GM06990 (cell line): ENCODE results near the gene CCDC57.

Experiments used
- DNase-seq: peaks from one replicate; pipeline ENCODE4 v3.0.0-alpha.2; 2011; ENCODE audit not compliant: insufficient read length; ENCODE audit errors: extremely low read depth
- H3K27me3 ChIP-seq: replicated peaks from 2 replicates; pipeline ENCODE4 v1.6.0; 2011; ENCODE audit warnings: low read length; ENCODE audit not compliant: control insufficient read depth, insufficient read depth
- H3K36me3 ChIP-seq: 2 replicates; pipeline ENCODE4 v1.5.1; 2011; ENCODE audit warnings: low read length; ENCODE audit not compliant: control insufficient read depth, insufficient read depth
- H3K4me3 ChIP-seq: replicated peaks from 2 replicates; pipeline ENCODE4 v1.5.1; 2011; ENCODE audit warnings: low read depth, mild to moderate bottlenecking, control low read depth, low read length
- TF ChIP-seq, protein P1 (sequence below): IDR thresholded peaks from 2 replicates; pipeline ENCODE4 v1.5.1; 2011; ENCODE audit warnings: low read length, control low read depth, mild to moderate bottlenecking, inconsistent platforms; ENCODE audit not compliant: insufficient read depth, poor library complexity, severe bottlenecking

The CCDC57 gene

DNA sequence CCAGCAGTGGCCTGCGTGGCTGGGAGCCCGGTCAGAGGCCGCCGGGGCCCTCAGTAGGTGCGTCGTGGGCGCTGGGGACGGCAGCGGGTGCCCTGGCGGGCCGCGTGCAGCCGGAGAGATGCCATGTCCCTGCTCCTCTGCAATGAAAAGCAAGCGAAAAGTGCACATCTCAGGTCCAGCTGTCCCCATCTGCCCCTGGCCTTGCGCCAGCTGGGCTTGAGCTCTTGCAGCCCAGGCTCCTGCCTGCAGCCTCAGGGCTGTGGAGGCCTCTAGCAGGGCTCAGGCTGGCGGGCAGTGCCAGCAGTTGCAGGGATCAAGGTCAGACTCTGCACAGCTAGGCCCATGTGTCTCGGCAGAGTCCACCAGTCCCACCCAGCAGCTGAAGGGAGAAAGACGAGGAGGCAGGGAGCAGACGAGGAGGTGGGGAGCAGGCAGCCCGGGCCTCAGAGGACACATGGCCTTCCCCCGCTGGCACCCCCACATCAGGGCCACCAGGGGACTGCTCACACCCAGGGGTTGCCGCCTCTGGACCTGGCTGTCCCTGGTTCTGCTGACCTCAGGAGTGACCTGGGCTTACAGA is 27.4 kb upstream of the CCDC57 start:
- H3K36me3 ChIP-seq, result peaks cover 32% of the 10 kb centered on the region
- TF ChIP-seq, protein P1, sequence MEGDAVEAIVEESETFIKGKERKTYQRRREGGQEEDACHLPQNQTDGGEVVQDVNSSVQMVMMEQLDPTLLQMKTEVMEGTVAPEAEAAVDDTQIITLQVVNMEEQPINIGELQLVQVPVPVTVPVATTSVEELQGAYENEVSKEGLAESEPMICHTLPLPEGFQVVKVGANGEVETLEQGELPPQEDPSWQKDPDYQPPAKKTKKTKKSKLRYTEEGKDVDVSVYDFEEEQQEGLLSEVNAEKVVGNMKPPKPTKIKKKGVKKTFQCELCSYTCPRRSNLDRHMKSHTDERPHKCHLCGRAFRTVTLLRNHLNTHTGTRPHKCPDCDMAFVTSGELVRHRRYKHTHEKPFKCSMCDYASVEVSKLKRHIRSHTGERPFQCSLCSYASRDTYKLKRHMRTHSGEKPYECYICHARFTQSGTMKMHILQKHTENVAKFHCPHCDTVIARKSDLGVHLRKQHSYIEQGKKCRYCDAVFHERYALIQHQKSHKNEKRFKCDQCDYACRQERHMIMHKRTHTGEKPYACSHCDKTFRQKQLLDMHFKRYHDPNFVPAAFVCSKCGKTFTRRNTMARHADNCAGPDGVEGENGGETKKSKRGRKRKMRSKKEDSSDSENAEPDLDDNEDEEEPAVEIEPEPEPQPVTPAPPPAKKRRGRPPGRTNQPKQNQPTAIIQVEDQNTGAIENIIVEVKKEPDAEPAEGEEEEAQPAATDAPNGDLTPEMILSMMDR, result no peak
- DNase-seq, result peak; percentile 22
- no peak overlapping the region for H3K4me3 ChIP-seq
- no peaks in the 10 kb centered on the region for H3K27me3 ChIP-seq

GRCh38 chr17:82239401-82239925 is 26.8 kb upstream of the CCDC57 start:
- DNase-seq, result no peak
- TF ChIP-seq, protein P1, result no peak
- Histone ChIP-seq H3K27me3 (no peaks in the 10 kb centered on the region), H3K4me3 (no peak overlapping the region), H3K36me3 (peaks cover 27% of the 10 kb centered on the region)

- H3K4me3 ChIP-seq, result no peak overlapping the region
- TF ChIP-seq, protein P1, result no peak
- peak; percentile 66 for DNase-seq
- H3K27me3 ChIP-seq, result no peaks in the 10 kb centered on the region
- peaks cover 22% of the 10 kb centered on the region for H3K36me3 ChIP-seq
These were observed 26.0 kb upstream of the CCDC57 start for GRCh38 chr17:82238472-82239201.

DNA sequence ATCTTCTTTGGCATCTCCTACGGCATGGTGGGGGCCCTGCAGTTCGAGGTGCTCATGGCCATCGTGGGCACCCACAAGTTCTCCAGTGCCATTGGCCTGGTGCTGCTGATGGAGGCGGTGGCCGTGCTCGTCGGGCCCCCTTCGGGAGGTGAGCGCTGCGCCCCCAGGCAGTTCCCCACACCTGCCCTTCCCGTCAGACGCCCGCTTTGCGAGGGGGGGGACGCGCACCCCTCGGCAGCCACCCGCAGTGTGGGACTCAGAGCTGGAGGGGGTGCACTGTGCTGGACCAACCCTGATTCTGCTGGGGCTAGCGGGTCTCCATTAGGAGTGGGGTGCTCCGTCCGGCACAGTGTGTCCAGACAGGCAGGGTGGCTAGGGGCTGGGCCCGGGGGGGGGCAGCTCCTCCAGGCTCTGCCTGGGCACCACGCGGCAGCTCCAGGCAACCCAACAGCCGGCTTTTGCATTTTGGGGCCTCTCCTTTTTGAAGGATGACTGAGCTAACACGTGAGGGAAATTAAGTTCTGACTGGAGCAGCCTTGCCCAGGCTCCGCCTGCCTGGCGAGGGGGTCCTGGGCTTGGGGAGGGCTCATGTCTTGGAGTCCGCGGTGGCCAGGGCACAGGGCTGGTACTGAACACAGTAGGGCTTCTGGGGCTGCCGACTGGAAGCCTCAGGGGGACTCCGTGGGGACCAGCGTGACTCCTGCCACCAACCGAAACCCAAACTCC is 25.3 kb upstream of the CCDC57 start:
- DNase-seq, result peak; percentile 26
- Histone ChIP-seq H3K36me3 (peaks cover 16% of the 10 kb centered on the region), H3K27me3 (no peaks in the 10 kb centered on the region), H3K4me3 (no peak overlapping the region)
- TF ChIP-seq, protein P1, result no peak

DNA sequence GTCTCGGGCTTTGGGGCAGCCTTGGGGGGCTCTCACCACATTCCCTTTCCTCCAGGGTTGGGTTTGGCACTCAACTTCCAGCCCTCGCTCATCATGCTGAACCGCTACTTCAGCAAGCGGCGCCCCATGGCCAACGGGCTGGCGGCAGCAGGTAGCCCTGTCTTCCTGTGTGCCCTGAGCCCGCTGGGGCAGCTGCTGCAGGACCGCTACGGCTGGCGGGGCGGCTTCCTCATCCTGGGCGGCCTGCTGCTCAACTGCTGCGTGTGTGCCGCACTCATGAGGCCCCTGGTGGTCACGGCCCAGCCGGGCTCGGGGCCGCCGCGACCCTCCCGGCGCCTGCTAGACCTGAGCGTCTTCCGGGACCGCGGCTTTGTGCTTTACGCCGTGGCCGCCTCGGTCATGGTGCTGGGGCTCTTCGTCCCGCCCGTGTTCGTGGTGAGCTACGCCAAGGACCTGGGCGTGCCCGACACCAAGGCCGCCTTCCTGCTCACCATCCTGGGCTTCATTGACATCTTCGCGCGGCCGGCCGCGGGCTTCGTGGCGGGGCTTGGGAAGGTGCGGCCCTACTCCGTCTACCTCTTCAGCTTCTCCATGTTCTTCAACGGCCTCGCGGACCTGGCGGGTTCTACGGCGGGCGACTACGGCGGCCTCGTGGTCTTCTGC is 24.6 kb upstream of the CCDC57 start:
- DNase-seq, result peak; percentile 29
- Histone ChIP-seq H3K27me3 (no peaks in the 10 kb centered on the region), H3K4me3 (no peak overlapping the region), H3K36me3 (peaks cover 14% of the 10 kb centered on the region)
- TF ChIP-seq, protein P1, result no peak
